ENCODE results near the gene CTSK. TPM values are rescaled to one million over a fixed set of nuclear protein-coding genes. Genes with fewer than 3 reads are reported as not detected.

CTSK gene
- total RNA-seq, 1 experiment from 2014 or later, result 6.4 TPM

DNA sequence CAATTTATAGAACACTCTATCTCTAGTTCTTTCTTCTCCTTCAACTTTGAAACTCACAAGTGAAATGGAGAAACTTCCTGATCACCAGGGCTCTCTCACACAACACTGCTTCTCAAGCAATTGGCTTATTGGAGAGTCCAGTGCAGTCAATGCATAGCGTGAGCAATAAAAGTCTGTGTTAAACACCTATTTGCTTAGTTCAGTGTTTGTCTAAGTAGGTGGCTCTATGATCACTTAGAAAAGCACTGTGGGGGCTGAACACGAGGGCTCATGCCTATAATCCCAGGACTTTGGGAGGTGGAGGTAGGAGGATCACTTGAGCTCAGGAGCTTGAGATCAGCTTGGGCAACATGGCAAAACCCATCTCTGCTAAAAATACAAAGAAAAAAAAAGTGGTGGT lies 54.6 kb downstream of the CTSK start:
- intact Hi-C loops (cut with micrococcal nuclease), result no loop called here
- H3K4me1 Mint-ChIP-seq (ENCODE audit: insufficient read depth, unreplicated experiment), result peaks cover 15% of the 10 kb centered on the region
- no peak for TF ChIP-seq CTCF (IDR thresholded peaks at IDR 0.05; ENCODE audit: unreplicated experiment)
- no peak overlapping the region for H3K27ac Mint-ChIP-seq (ENCODE audit: low read depth, unreplicated experiment)
- no peak for DNase-seq (ENCODE audit: unreplicated experiment)
- no TSS peak for BruUV-seq (replicated peaks)
- ChIA-PET CTCF (no interaction called here), POLR2A (interaction anchor here (1.1 to 1.7 kb wide), 2 partner anchors 10 to 56 kb away, joined by 3 to 4 read pairs; partner anchors contain the start of gene GOLPH3L)
- no peaks in the 10 kb centered on the region for H3K9me3 Mint-ChIP-seq (ENCODE audit: unreplicated experiment)
- H3K27me3 Mint-ChIP-seq (ENCODE audit: insufficient read depth, unreplicated experiment), result no peaks in the 10 kb centered on the region
- H3K36me3 Mint-ChIP-seq (ENCODE audit: insufficient read depth, unreplicated experiment), result no peaks in the 10 kb centered on the region
- no peak overlapping the region for H3K4me3 Mint-ChIP-seq (ENCODE audit: unreplicated experiment)

DNA sequence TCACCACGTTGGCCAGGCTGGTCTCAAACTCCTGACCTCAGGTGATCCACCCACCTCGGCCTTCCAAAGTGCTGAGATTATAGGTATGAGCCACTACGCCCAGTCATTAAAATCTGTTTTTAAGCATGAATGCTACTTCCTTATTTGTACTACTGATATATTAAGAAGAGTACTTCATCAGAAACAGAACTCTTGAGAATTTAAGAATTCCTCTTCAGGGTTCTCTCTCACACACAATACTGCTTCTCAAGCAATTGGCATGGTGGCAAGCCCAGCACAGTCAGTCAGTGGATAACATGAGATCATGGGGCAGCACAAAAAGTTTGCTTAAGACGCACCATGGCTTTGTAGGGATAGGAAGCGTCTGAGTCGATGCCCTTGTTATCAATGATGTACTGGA lies 56.6 kb downstream of the CTSK start:
- intact Hi-C loops (cut with micrococcal nuclease), result no loop called here
- no peak for TF ChIP-seq CTCF (IDR thresholded peaks at IDR 0.05; ENCODE audit: unreplicated experiment)
- Mint-ChIP-seq H3K36me3 (ENCODE audit: insufficient read depth, unreplicated experiment) (no peaks in the 10 kb centered on the region), H3K4me3 (ENCODE audit: unreplicated experiment) (no peak overlapping the region), H3K27me3 (ENCODE audit: insufficient read depth, unreplicated experiment) (no peaks in the 10 kb centered on the region), H3K4me1 (ENCODE audit: insufficient read depth, unreplicated experiment) (peaks cover 15% of the 10 kb centered on the region), H3K9me3 (ENCODE audit: unreplicated experiment) (no peaks in the 10 kb centered on the region), H3K27ac (ENCODE audit: low read depth, unreplicated experiment) (no peak overlapping the region)
- ChIA-PET POLR2A (interaction anchor here (1.1 to 2.2 kb wide), 3 partner anchors 13 to 183 kb away, joined by 3 to 6 read pairs (median 5); partner anchors contain the start of gene CTSS), CTCF (interaction anchor here (0.9 kb wide), 1 partner anchor 62 kb away, joined by 3 read pairs; no protein-coding TSS in a partner anchor)
- BruUV-seq (replicated peaks), result no TSS peak
- DNase-seq (ENCODE audit: unreplicated experiment), result no peak

- no peak for TF ChIP-seq CTCF (IDR thresholded peaks at IDR 0.05; ENCODE audit: unreplicated experiment)
- ChIA-PET POLR2A (interaction anchor here (0.6 to 2.1 kb wide), 3 partner anchors 11 to 602 kb away, joined by 3 to 7 read pairs (median 3); partner anchors contain the start of gene GOLPH3L), CTCF (interaction anchor here (0.6 to 1.1 kb wide), 3 partner anchors 14 to 217 kb away, joined by 3 read pairs; no protein-coding TSS in a partner anchor)
- H3K4me3 Mint-ChIP-seq (ENCODE audit: unreplicated experiment), result no peak overlapping the region
- H3K27me3 Mint-ChIP-seq (ENCODE audit: insufficient read depth, unreplicated experiment), result no peaks in the 10 kb centered on the region
- no peak for DNase-seq (ENCODE audit: unreplicated experiment)
- H3K4me1 Mint-ChIP-seq (ENCODE audit: insufficient read depth, unreplicated experiment), result peaks cover 15% of the 10 kb centered on the region
- no peaks in the 10 kb centered on the region for H3K9me3 Mint-ChIP-seq (ENCODE audit: unreplicated experiment)
- H3K27ac Mint-ChIP-seq (ENCODE audit: low read depth, unreplicated experiment), result no peak overlapping the region
- no TSS peak for BruUV-seq (replicated peaks)
- intact Hi-C loops (cut with micrococcal nuclease), result no loop called here
- H3K36me3 Mint-ChIP-seq (ENCODE audit: insufficient read depth, unreplicated experiment), result no peaks in the 10 kb centered on the region
These were observed 58.2 kb downstream of the CTSK start for GRCh38 chr1:150749720-150750311.

GRCh38 chr1:150748878-150749719 lies 59.0 kb downstream of the CTSK start:
- BruUV-seq (replicated peaks), result no TSS peak
- intact Hi-C loops (cut with micrococcal nuclease), result no loop called here
- CTCF ChIA-PET, result interaction anchor here (0.5 to 1.7 kb wide), 7 partner anchors 14 to 217 kb away, joined by 3 to 5 read pairs (median 3); no protein-coding TSS in a partner anchor
- no peak for DNase-seq (ENCODE audit: unreplicated experiment)
- Mint-ChIP-seq H3K4me3 (ENCODE audit: unreplicated experiment) (no peak overlapping the region), H3K4me1 (ENCODE audit: insufficient read depth, unreplicated experiment) (peaks cover 15% of the 10 kb centered on the region), H3K27me3 (ENCODE audit: insufficient read depth, unreplicated experiment) (no peaks in the 10 kb centered on the region), H3K9me3 (ENCODE audit: unreplicated experiment) (no peaks in the 10 kb centered on the region), H3K27ac (ENCODE audit: low read depth, unreplicated experiment) (no peak overlapping the region), H3K36me3 (ENCODE audit: insufficient read depth, unreplicated experiment) (no peaks in the 10 kb centered on the region)
- POLR2A ChIA-PET, result interaction anchor here (0.6 to 2.1 kb wide), 7 partner anchors 10 to 603 kb away, joined by 3 to 7 read pairs (median 3); partner anchors contain the start of gene GOLPH3L
- no peak for TF ChIP-seq CTCF (IDR thresholded peaks at IDR 0.05; ENCODE audit: unreplicated experiment)
